CD14-positive monocyte (primary cell): Measurements from ENCODE around the gene WBP1. TPM values are rescaled to one million over a fixed set of nuclear protein-coding genes. Genes with fewer than 3 reads are reported as not detected.

Experiments used
- DNase-seq, 3 donors: peaks; one replicate each; pipeline ENCODE4 v3.0.0-alpha.2; 2011 to 2022
- H2AFZ ChIP-seq: 2 replicates; pipeline ENCODE4 v1.6.0; 2012; ENCODE audit warnings: mild to moderate bottlenecking, low read depth, low read length, inconsistent platforms; ENCODE audit not compliant: insufficient read depth, poor library complexity, severe bottlenecking
- H3K27ac ChIP-seq, 2 donors: 1 replicate in 1 of 2; 2 replicates in 1 of 2; pipeline ENCODE4 v1.5.1; 2012 to 2013; ENCODE audit warnings: low read length in 2 of 2, control low read depth in 1 of 2, inconsistent platforms in 1 of 2, low read depth in 1 of 2, mild to moderate bottlenecking in 1 of 2
- H3K27me3 ChIP-seq, 2 donors: one replicate each; pipeline versions ENCODE4 v1.6.0 to v1.6.1; 2011 to 2013; ENCODE audit warnings: low read length in 2 of 2; ENCODE audit not compliant: control insufficient read depth in 2 of 2, insufficient read depth in 2 of 2
- H3K36me3 ChIP-seq, 2 donors: replicated peaks in 1 of 2; 1 replicate in 1 of 2; 2 replicates in 1 of 2; pipeline versions ENCODE4 v1.5.1 to v1.6.1; 2012 to 2013; ENCODE audit warnings: low read length in 2 of 2, control low read depth in 1 of 2, inconsistent platforms in 1 of 2, mild to moderate bottlenecking in 1 of 2; ENCODE audit not compliant: insufficient read depth in 2 of 2, control insufficient read depth in 1 of 2
- H3K4me1 ChIP-seq, 2 donors: 1 replicate in 1 of 2; 2 replicates in 1 of 2; pipeline versions ENCODE4 v1.5.1 to v1.6.1; 2012 to 2013; ENCODE audit warnings: low read length in 2 of 2, control low read depth in 1 of 2, inconsistent platforms in 1 of 2, mild to moderate bottlenecking in 1 of 2, moderate library complexity in 1 of 2; ENCODE audit not compliant: insufficient read depth in 2 of 2, control insufficient read depth in 1 of 2
- H3K4me2 ChIP-seq: replicated peaks from 2 replicates; pipeline ENCODE3; 2012; ENCODE audit warnings: low read length, moderate library complexity, mild to moderate bottlenecking; ENCODE audit not compliant: poor library complexity, severe bottlenecking; ENCODE audit errors: extremely low read depth
- H3K4me3 ChIP-seq, 3 experiments: fragments of 200-600 bp in 1 of 3; sonication (generic) in 1 of 3; replicated peaks in 1 of 3; 1 replicate in 2 of 3; 2 replicates in 1 of 3; pipeline ENCODE4 v1.5.1; 2011 to 2013; ENCODE audit warnings: low read length in 3 of 3, mild to moderate bottlenecking in 3 of 3, control low read depth in 2 of 3, low read depth in 2 of 3, inconsistent platforms in 1 of 3, moderate library complexity in 1 of 3
- H3K79me2 ChIP-seq: 2 replicates; pipeline ENCODE4 v1.6.0; 2012; ENCODE audit warnings: mild to moderate bottlenecking, control low read depth, inconsistent platforms, low read length, moderate library complexity; ENCODE audit not compliant: insufficient read depth
- H3K9ac ChIP-seq: 2 replicates; pipeline ENCODE4 v1.6.0; 2017; ENCODE audit warnings: low read length, mild to moderate bottlenecking; ENCODE audit not compliant: insufficient read depth, poor library complexity, severe bottlenecking
- H3K9me3 ChIP-seq, 2 donors: replicated peaks in 1 of 2; 1 replicate in 1 of 2; 2 replicates in 1 of 2; pipeline versions ENCODE4 v1.5.1 to v1.6.1; 2012 to 2013; ENCODE audit warnings: low read length in 2 of 2, control low read depth in 1 of 2; ENCODE audit not compliant: control insufficient read depth in 1 of 2, insufficient read depth in 1 of 2
- H4K20me1 ChIP-seq: 2 replicates; pipeline ENCODE4 v1.6.0; 2012; ENCODE audit warnings: mild to moderate bottlenecking, low read length, control low read depth, moderate library complexity; ENCODE audit not compliant: insufficient read depth
- H3K27ac Mint-ChIP-seq, 7 donors: one replicate each; pipeline ENCODE4 v1.8.0; 2020; ENCODE audit warnings: mild to moderate bottlenecking in 7 of 7, mixed read lengths in 7 of 7, moderate library complexity in 6 of 7, inconsistent platforms in 2 of 7
- H3K27me3 Mint-ChIP-seq, 3 donors: one replicate each; pipeline ENCODE4 v1.8.0; 2021 to 2022; ENCODE audit warnings: low read depth in 3 of 3, mild to moderate bottlenecking in 3 of 3, mixed read lengths in 3 of 3, moderate library complexity in 3 of 3, inconsistent platforms in 1 of 3
- H3K36me3 Mint-ChIP-seq, 2 donors: one replicate each; pipeline ENCODE4 v1.8.0; 2020; ENCODE audit warnings: mixed read lengths in 2 of 2, inconsistent platforms in 1 of 2, mild to moderate bottlenecking in 1 of 2
- H3K4me1 Mint-ChIP-seq: one replicate; pipeline ENCODE4 v1.8.0; 2020; ENCODE audit warnings: mild to moderate bottlenecking, mixed read lengths
- H3K4me3 Mint-ChIP-seq, 2 donors: one replicate each; pipeline ENCODE4 v1.8.0; 2020; ENCODE audit warnings: mild to moderate bottlenecking in 2 of 2, mixed read lengths in 2 of 2, moderate library complexity in 1 of 2
- H3K9me3 Mint-ChIP-seq, 7 donors: one replicate each; pipeline ENCODE4 v1.8.0; 2020 to 2022; ENCODE audit warnings: mixed read lengths in 7 of 7, mild to moderate bottlenecking in 6 of 7, moderate library complexity in 6 of 7, inconsistent platforms in 2 of 7
- CTCF ChIP-seq: fragments of 200-600 bp; IDR thresholded peaks from one replicate; pipeline ENCODE4 v1.8.0; 2022; ENCODE audit warnings: antibody characterized with exemption, mild to moderate bottlenecking
- WGBS: methylation state at CpG from one replicate; pipeline ENCODE4 v1.1.5; 2013; ENCODE audit warnings: missing lambda C conversion rate; ENCODE audit not compliant: insufficient coverage; 5-methylcytosine and 5-hydroxymethylcytosine counted together
- intact Hi-C, 2 donors: fragments of 100-400 bp; cut with micrococcal nuclease; formaldehyde crosslinking; loops; one replicate each; pipeline versions ENCODE4 v1.15.0 to v1.15.1; 2023
- polyA plus RNA-seq, 3 donors: library from polyadenylated mRNA; depleted of rRNA in 1 of 3; unstranded in 2 of 3; stranded (reverse) in 1 of 3; fragments of 300-500 nt in 2 of 3; fragments of >200 nt in 1 of 3; fragmentation: Illumina TruSeq in 2 of 3; gene quantifications; 1 replicate in 2 of 3; 2 replicates in 1 of 3; pipeline ENCODE4 v1.2.3, GENCODE V29; 2012 to 2021

Gene WBP1
- polyA plus RNA-seq, 3 donors, result 23.9 to 109 (median 31.0) TPM

- H3K27ac ChIP-seq, result no peak overlapping the region
- H2AFZ ChIP-seq, result peak overlapping the region; percentile 84
- Mint-ChIP-seq H3K9me3 (peaks cover 0 to 6% (median 0%) of the 10 kb centered on the region in 7 donors), H3K27me3 (peaks cover 14 to 25% (median 21%) of the 10 kb centered on the region in 3 donors), H3K36me3 (no peaks in the 10 kb centered on the region), H3K27ac (no peak overlapping the region), H3K4me3 (peak overlapping the region; percentile 85 to 92), H3K4me1 (peaks cover 34% of the 10 kb centered on the region)
- no peak for TF ChIP-seq CTCF
- DNase-seq, result no peak
- H4K20me1 ChIP-seq, result no peaks in the 10 kb centered on the region
- H3K4me3 ChIP-seq, result peak overlapping the region in 2 of 3 experiments; percentile 33 to 75
- WGBS, result 80% methylated on average over 19 of the region's 19 CpGs
- H3K79me2 ChIP-seq, result no peaks in the 10 kb centered on the region
- peak overlapping the region; percentile 91 for H3K4me2 ChIP-seq
- intact Hi-C loops, result no loop called here
- no peak overlapping the region for H3K9ac ChIP-seq
- no peaks in the 10 kb centered on the region for H3K9me3 ChIP-seq
- no peaks in the 10 kb centered on the region for H3K36me3 ChIP-seq
- peaks cover 32 to 37% of the 10 kb centered on the region in 2 donors for H3K4me1 ChIP-seq
- peaks cover 0 to 19% of the 10 kb centered on the region in 2 donors for H3K27me3 ChIP-seq
These were observed 43.8 kb upstream of the WBP1 start for GRCh38 chr2:74414441-74414840.

DNA sequence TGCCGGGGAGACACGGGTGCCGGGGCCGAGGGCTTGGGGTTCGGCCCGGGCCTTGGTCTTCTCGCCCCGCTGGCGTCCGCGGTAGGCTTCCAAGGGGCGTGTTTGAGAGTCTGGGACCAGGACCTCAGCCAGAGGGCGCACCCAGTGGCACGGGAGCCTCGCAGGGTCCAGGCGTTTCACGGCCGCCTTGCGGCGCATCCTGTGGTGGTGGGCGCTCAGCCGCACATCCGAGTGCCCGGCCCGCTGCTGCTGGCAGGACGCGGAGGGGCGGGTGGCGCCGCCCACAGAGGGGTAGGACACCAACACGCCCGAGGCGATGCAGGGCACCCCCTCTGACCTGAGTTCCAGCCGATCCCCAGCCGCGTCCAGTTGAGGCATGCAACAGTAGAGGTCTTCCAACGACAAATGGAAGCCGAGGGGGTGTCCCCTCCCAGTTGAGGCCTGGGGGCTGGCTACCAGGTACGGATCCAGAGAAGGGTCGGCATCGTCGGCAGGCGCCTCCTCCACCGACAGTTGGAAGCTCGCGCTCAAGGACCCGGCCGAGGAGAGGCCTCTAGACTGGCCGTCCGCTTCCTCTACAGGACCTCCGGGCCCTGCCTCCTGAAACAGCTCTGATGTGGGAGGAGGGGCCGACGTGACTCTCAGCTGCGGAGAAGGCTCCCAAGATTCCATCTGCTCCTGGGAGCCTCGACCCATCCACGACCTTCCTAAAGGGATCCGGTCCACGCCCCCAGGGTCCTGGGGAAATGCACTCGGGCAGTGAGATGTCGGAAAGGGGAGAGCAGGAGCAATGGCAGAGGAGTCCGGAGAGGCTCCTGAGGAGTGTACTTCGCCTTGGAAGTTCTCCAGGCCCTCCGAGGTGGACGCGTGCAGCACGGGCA, 43.1 kb upstream of the WBP1 start:
- Mint-ChIP-seq H3K27me3 (peaks cover 13 to 25% (median 21%) of the 10 kb centered on the region in 3 donors), H3K36me3 (no peaks in the 10 kb centered on the region), H3K27ac (peak overlapping the region in 1 of 7 donors; percentile 63), H3K4me3 (peak overlapping the region; percentile 85 to 92), H3K4me1 (peaks cover 40% of the 10 kb centered on the region), H3K9me3 (peaks cover 0 to 4% (median 0%) of the 10 kb centered on the region in 7 donors)
- no peaks in the 10 kb centered on the region for H3K36me3 ChIP-seq
- H4K20me1 ChIP-seq, result no peaks in the 10 kb centered on the region
- H3K4me2 ChIP-seq, result peak overlapping the region; percentile 91
- H3K79me2 ChIP-seq, result no peaks in the 10 kb centered on the region
- peak overlapping the region; percentile 33 to 75 (median 54) for H3K4me3 ChIP-seq
- intact Hi-C loops, result no loop called here
- 5% methylated on average over 64 of the region's 66 CpGs for WGBS
- H3K9me3 ChIP-seq, result no peaks in the 10 kb centered on the region
- peak in 2 of 3 donors; percentile 24 to 41 for DNase-seq
- TF ChIP-seq CTCF, result peak; percentile 16
- H3K27ac ChIP-seq, result no peak overlapping the region
- H3K9ac ChIP-seq, result peak overlapping the region; percentile 55
- peaks cover 0 to 19% of the 10 kb centered on the region in 2 donors for H3K27me3 ChIP-seq
- H3K4me1 ChIP-seq, result peaks cover 39 to 44% of the 10 kb centered on the region in 2 donors
- peak overlapping the region; percentile 84 for H2AFZ ChIP-seq
